Right cardiac atrium (tissue), 5 donors: ENCODE measurements around the gene PTTG1IP. TPM values are rescaled to one million over a fixed set of nuclear protein-coding genes. Genes with fewer than 3 reads are reported as not detected.

Experiments
- ATAC-seq, 2 donors: fragments of 200-7000 bp; cut with Tn5 transposase; one replicate each; pipeline versions ENCODE4 v1.8.0 to v1.9.1; 2020; ENCODE audit warnings: moderate library complexity in 2 of 2, mild to moderate bottlenecking in 1 of 2
- DNase-seq, 3 donors: peaks; one replicate each; pipeline ENCODE4 v3.0.0-alpha.2; 2020
- H3K27ac ChIP-seq: one replicate; pipeline ENCODE4 v1.5.1; 2013; ENCODE audit warnings: mild to moderate bottlenecking, low read length, control low read depth, moderate library complexity
- H3K27me3 ChIP-seq: one replicate; pipeline ENCODE4 v1.6.1; 2013; ENCODE audit not compliant: control insufficient read depth, insufficient read depth
- H3K4me1 ChIP-seq: one replicate; pipeline ENCODE4 v1.6.1; 2013; ENCODE audit warnings: low read length; ENCODE audit not compliant: control insufficient read depth, insufficient read depth
- H3K4me3 ChIP-seq: one replicate; pipeline ENCODE4 v1.5.1; 2013; ENCODE audit warnings: low read length, control low read depth
- H3K9me3 ChIP-seq: one replicate; pipeline ENCODE4 v1.6.1; 2013; ENCODE audit warnings: low read length; ENCODE audit not compliant: control insufficient read depth
- WGBS: extraction: QIAGEN DNeasy Blood & Tissue Kit; methylation state at CpG from one replicate; pipeline ENCODE4 v1.1.7; 2013; 5-methylcytosine and 5-hydroxymethylcytosine counted together
- intact Hi-C, 4 donors: fragments of 100-400 bp; cut with DNase I; formaldehyde crosslinking; loops; one replicate each; pipeline versions ENCODE4 v1.11.0 to v1.14.0; 2022 to 2023
- polyA plus RNA-seq: library from polyadenylated mRNA; stranded (reverse); fragments of 200-250 nt; gene quantifications from one replicate; pipeline ENCODE4 v1.2.3, GENCODE V29; 2013
- total RNA-seq, 4 donors: library from RNA; stranded (reverse); fragmentation: NEBNext Ultra II Directional; extraction: Animal tissue kit (Norgen Biotek cat#: 25700); gene quantifications; one replicate each; pipeline ENCODE4 v1.2.1, GENCODE V29; 2021
- donor health status: healthy with polysubstance abuse.
- donor health status: DM: no; HTN: yes; CAD: no.
- donor health status: DM: no; HTN: no; CAD: no.
- donor health status: DM: no; HTN: yes; CAD: no; lungs with severe emphysema.
- donor health status: DM: yes; HTN: yes; CAD: no.

PTTG1IP gene
- total and polyA plus RNA-seq, 5 donors = 172 to 206 (median 195) TPM

GRCh38 chr21:44900559-44901251 lies 27.2 kb upstream of the PTTG1IP start:
- DNase-seq = peak in 2 of 3 donors; percentile 5 to 32
- intact Hi-C loops = no loop called here
- 81% methylated on average over 28 of the region's 28 CpGs for WGBS
- Histone ChIP-seq H3K27me3 (no peaks in the 10 kb centered on the region), H3K4me1 (no peaks in the 10 kb centered on the region), H3K9me3 (no peaks in the 10 kb centered on the region), H3K27ac (no peak overlapping the region), H3K4me3 (no peak overlapping the region)
- no peak for ATAC-seq

- 81% methylated on average over 37 of the region's 37 CpGs for WGBS
- Histone ChIP-seq H3K9me3 (no peaks in the 10 kb centered on the region), H3K27me3 (no peaks in the 10 kb centered on the region), H3K4me3 (no peak overlapping the region), H3K4me1 (no peaks in the 10 kb centered on the region), H3K27ac (no peak overlapping the region)
- ATAC-seq (no peak), DNase-seq (peak; percentile 8 to 53 (median 44))
- intact Hi-C loops = no loop called here
Observed at GRCh38 chr21:44899768-44900558, 26.5 kb upstream of the PTTG1IP start.

- Histone ChIP-seq H3K9me3 (no peaks in the 10 kb centered on the region), H3K27ac (no peak overlapping the region), H3K4me1 (no peaks in the 10 kb centered on the region), H3K4me3 (no peak overlapping the region), H3K27me3 (no peaks in the 10 kb centered on the region)
- DNase-seq = peak; percentile 7 to 51 (median 38)
- intact Hi-C loops = no loop called here
- WGBS = 74% methylated on average over 49 of the region's 49 CpGs
- ATAC-seq = no peak
Observed at GRCh38 chr21:44898851-44899767, 25.6 kb upstream of the PTTG1IP start.

GRCh38 chr21:44898011-44898488 lies 24.6 kb upstream of the PTTG1IP start:
- peak in 2 of 3 donors; percentile 10 to 40 for DNase-seq
- ATAC-seq = no peak
- intact Hi-C loops = no loop called here
- no peaks in the 10 kb centered on the region for H3K4me1 ChIP-seq
- no peak overlapping the region for H3K27ac ChIP-seq
- H3K9me3 ChIP-seq = no peaks in the 10 kb centered on the region
- no peak overlapping the region for H3K4me3 ChIP-seq
- no peaks in the 10 kb centered on the region for H3K27me3 ChIP-seq
- 68% methylated on average over 13 of the region's 13 CpGs for WGBS

- peak; percentile 58 to 65 for ATAC-seq
- Histone ChIP-seq H3K9me3 (no peaks in the 10 kb centered on the region), H3K4me1 (no peaks in the 10 kb centered on the region), H3K27me3 (no peaks in the 10 kb centered on the region), H3K27ac (no peak overlapping the region), H3K4me3 (no peak overlapping the region)
- intact Hi-C loops = no loop called here
- peak; percentile 42 to 80 (median 69) for DNase-seq
- WGBS = 76% methylated on average over 21 of the region's 21 CpGs
Observed at GRCh38 chr21:44897326-44898010, 24.0 kb upstream of the PTTG1IP start.

- Histone ChIP-seq H3K27ac (no peak overlapping the region), H3K4me1 (no peaks in the 10 kb centered on the region), H3K4me3 (no peak overlapping the region), H3K27me3 (no peaks in the 10 kb centered on the region), H3K9me3 (no peaks in the 10 kb centered on the region)
- DNase-seq (peak; percentile 11 to 44 (median 32)), ATAC-seq (no peak)
- 77% methylated on average over 25 of the region's 25 CpGs for WGBS
- intact Hi-C loops = no loop called here
Observed at GRCh38 chr21:44896561-44897286, 23.2 kb upstream of the PTTG1IP start.

- no peak for DNase-seq
- no peak overlapping the region for H3K4me3 ChIP-seq
- 88% methylated on average over 11 of the region's 11 CpGs for WGBS
- H3K27ac ChIP-seq = no peak overlapping the region
- H3K9me3 ChIP-seq = no peaks in the 10 kb centered on the region
- H3K4me1 ChIP-seq = no peaks in the 10 kb centered on the region
- intact Hi-C loops = no loop called here
- ATAC-seq = no peak
- H3K27me3 ChIP-seq = no peaks in the 10 kb centered on the region
Observed at GRCh38 chr21:44895859-44896258, 22.4 kb upstream of the PTTG1IP start.

GRCh38 chr21:44894687-44895302 lies 21.3 kb upstream of the PTTG1IP start:
- 82% methylated on average over 19 of the region's 19 CpGs for WGBS
- Histone ChIP-seq H3K9me3 (no peaks in the 10 kb centered on the region), H3K27me3 (no peaks in the 10 kb centered on the region), H3K27ac (no peak overlapping the region), H3K4me3 (no peak overlapping the region), H3K4me1 (no peaks in the 10 kb centered on the region)
- ATAC-seq (no peak), DNase-seq (peak in 2 of 3 donors; percentile 5 to 8)
- intact Hi-C loops = loop anchor here in 1 of 4 donors (5.0 kb wide), 1 partner anchor 38 kb away; no protein-coding TSS in a partner anchor

GRCh38 chr21:44893948-44894656 lies 20.6 kb upstream of the PTTG1IP start:
- Histone ChIP-seq H3K27me3 (no peaks in the 10 kb centered on the region), H3K9me3 (no peaks in the 10 kb centered on the region), H3K4me1 (no peaks in the 10 kb centered on the region), H3K4me3 (no peak overlapping the region), H3K27ac (no peak overlapping the region)
- DNase-seq (peak; percentile 4 to 31 (median 9)), ATAC-seq (no peak)
- WGBS = 87% methylated on average over 15 of the region's 15 CpGs
- intact Hi-C loops = loop anchor here in 1 of 4 donors (5.0 kb wide), 1 partner anchor 38 kb away; no protein-coding TSS in a partner anchor
